Activated T-cell treated with anti-CD3 and anti-CD28 coated beads for 4 hours (primary cell): ENCODE results near the gene PLAAT2.

Experiments
- DNase-seq: peaks from one replicate; pipeline ENCODE4 v3.0.0-alpha.2; 2020

The PLAAT2 gene

DNA sequence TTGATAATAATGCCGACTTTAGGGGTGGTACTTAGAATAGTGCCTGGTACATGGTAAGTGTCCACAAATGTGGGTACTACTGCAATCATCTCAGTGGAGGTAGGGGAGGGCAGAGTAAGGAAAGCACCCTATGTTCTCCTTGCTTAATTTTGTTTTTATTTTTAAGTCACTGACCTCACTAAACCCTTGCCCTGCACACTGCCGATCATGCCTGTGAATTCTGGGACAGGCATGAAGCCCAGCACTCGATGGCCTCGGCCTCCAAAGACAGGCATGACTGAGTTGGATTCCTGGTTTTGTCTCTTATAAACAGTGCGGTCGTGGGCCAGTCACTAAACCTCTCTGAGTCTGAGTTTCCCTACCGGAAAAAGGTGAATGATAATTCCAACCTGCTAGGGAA is 50.4 kb downstream of the PLAAT2 start:
- no peak for DNase-seq

DNA sequence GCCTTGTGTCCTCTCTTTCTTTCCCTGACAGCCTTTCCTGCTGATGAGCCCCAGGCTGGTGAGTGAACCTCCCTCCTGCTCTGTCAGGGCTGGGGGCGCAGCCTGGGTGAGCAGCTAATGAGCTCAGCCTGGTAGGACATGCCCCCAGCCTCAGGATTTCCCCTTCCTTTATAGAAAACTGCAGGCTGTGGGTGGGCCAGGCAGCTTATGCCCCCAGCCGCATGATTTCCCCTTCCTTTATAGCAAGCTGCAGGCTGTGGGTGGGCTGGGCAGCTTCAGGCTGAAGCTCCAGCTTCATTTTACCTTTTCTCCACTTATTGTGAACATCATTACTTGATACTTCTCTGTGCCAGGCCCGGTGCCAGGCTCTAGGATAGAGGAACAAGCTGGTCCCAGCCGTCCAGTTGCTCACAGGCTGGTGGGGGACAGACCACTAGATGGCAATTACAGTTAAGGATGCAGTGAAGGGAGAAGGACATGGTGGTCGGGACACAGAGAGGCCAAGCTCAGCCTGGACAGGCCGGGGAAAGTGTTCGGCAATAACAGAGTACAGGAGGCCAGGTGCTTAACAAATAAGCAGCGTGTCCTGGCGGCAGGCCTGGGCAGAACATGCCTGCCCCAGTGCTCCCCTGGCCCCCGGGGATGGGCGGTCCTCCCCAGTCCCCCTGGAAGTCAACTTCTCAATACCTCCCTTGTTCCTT is 52.0 kb downstream of the PLAAT2 start:
- no peak for DNase-seq

DNA sequence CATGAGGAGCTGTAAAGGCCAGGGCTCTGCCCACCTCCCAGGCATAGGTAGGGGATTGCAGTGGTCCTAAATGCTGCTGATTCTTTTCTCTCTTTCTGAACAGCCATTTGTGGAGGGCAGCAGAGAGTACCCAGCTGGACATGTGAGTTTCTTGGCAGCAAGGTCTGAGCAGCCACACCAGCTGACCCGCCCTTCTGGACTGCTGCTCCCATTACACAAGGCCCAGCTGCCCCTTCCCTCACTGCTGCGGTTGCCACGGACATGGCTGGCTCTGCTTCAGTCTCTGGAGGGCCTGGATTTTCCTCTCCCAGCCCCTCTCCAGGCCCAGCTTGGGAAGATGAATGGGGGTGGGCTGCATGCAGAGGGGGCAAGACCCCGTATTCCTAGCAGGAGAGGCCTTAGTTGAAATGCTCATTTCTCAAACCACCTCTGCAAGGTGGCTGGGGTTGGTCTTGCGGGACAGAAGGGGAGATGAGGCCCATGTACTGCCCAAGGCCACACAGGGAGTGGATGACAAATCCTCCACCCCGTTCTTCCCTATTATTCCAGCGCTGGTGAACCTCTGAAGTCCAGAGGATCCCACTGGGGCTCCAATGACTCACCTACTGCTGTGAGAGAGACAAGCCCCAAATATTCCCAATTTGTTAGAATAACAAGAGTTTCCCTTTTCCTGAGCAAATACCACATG is 52.7 kb downstream of the PLAAT2 start:
- DNase-seq: no peak

GRCh38 chr11:63508745-63509144 is 54.4 kb downstream of the PLAAT2 start:
- no peak for DNase-seq

- DNase-seq: no peak
Measured at GRCh38 chr11:63508009-63508408, 55.2 kb downstream of the PLAAT2 start.

DNA sequence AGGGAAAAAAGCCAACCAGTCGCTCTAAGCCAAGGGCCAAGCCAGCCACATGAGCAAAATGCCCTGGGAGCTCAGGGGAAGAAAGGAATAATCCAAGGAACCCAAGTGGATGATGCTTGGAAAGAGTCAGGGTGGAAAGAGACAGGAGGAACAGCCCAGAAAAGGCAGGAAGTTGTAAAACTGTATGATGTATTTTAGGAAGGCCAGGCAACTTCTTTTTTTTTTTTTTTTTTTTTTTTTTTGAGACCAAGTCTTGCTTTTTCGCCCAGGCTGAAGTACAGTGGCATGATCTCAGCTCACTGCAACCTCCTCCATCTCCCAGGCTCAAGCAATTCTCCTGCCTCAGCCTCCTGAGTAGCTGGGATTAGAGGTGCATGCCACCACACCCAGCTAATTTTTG is 55.7 kb downstream of the PLAAT2 start:
- no peak for DNase-seq

DNA sequence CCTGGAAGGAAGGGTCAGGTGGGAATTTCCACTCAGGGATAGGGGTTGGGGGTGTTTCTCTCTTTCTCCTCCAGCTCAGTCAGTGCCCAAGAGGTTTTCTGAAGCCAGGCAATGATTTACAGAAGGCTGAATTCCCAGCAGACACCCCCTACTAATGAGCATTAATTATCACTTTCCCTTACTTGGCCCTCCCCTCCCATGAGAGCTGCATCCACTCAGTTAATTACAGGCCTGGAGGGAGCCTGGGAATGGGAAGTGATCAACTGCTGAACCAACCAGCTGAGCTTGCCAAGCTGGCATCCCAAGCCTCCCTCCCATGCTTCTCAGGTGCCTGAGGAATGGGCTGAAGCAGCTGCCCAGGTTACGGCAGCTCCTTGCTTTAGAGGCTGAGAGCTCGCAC is 56.3 kb downstream of the PLAAT2 start:
- DNase-seq: no peak

DNA sequence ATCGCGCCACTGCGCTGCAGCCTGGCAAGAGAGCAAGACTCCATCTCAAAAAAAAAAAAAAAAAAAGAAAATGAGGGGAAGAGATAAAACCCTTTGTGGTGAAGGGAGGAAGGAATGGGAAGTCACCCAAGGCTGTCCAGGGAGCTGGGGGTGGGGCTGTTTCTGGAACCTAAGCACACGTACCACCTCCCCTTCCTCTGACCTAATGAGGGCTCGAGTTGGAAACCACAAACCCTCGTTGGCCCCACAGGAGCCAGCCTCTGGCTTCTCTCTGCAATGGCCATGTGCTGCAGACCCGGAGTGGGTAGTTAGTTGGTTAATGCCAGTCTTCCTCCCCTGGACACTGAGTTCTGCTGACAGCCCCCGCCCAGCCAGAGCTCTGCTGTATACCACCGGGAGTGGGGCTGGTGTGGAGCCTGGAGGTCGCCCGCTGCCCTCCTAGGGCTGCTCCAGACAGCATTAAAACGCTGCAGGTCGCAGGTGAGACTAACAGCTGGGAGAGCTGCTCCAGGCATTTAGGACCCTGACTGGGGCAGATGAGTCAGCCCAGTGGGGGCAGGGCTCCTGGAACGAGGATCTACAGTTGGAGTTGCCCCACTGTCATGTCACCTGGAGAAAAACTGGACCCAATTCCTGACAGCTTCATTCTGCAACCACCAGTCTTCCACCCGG is 57.2 kb downstream of the PLAAT2 start, which contains the start of gene LGALS12:
TSS of gene LGALS12 (plus strand) at position 228 of the 672 bp plus-strand sequence. CDS start at position 603, 375 bp downstream.
- no peak for DNase-seq

- DNase-seq: no peak
Measured at GRCh38 chr11:63504933-63505586, 58.1 kb downstream of the PLAAT2 start.

DNA sequence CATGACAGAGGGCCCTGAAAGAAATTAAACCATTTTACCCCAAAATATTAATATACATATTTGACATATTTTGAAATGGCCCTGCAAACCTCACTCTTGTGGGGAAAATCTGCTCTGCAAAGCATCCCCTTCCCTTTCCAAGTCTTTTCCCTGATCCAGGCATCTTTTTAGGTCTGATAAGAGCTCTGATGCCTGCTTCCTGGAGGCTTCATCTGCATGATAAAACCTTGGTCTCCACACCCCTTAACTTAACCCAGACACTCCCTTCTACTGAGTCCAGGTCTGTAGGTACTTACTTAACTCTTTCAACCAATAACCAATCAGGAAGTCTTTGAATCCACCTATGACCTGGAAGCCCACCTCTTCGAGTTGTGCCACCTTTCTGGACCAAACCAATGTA is 59.1 kb downstream of the PLAAT2 start:
- no peak for DNase-seq

- DNase-seq: no peak
Measured at GRCh38 chr11:63503492-63503891, 59.7 kb downstream of the PLAAT2 start.
